Neural progenitor cell (in vitro differentiated cells): ENCODE data around the gene MAN2A1. TPM values are rescaled to one million over a fixed set of nuclear protein-coding genes. Genes with fewer than 3 reads are reported as not detected.
"Not testable (repeated sequence)": the region's sequence is repeated elsewhere in the genome, so short reads cannot be mapped to it uniquely, and the experiment has no call there.

ENCODE experiments used
- DNase-seq: peaks from one replicate; pipeline ENCODE4 v3.0.0-alpha.2; 2016; ENCODE audit warnings: low spot score
- H2AFZ ChIP-seq: fragments of 200-600 bp; sonication (generic); replicated peaks from 2 replicates; pipeline ENCODE4 v1.6.1; 2016; ENCODE audit warnings: antibody characterized with exemption
- H3F3A ChIP-seq: fragments of 200-600 bp; sonication (generic); 2 replicates; pipeline ENCODE4 v1.6.1; 2016; ENCODE audit warnings: antibody characterized with exemption, low read depth
- H3K27ac ChIP-seq: fragments of 200-600 bp; sonication (generic); 2 replicates; pipeline ENCODE4 v1.5.1; 2016; ENCODE audit warnings: mild to moderate bottlenecking
- H3K27me3 ChIP-seq: fragments of 200-600 bp; sonication (generic); 2 replicates; pipeline ENCODE4 v1.6.1; 2016; ENCODE audit warnings: mild to moderate bottlenecking, moderate library complexity
- H3K36me3 ChIP-seq: fragments of 200-600 bp; sonication (generic); 2 replicates; pipeline ENCODE4 v1.5.1; 2016
- H3K4me1 ChIP-seq: fragments of 200-600 bp; sonication (generic); 2 replicates; pipeline ENCODE4 v1.6.1; 2016; ENCODE audit warnings: mixed run types
- H3K4me2 ChIP-seq: fragments of 200-600 bp; sonication (generic); 2 replicates; pipeline ENCODE4 v1.6.1; 2016
- H3K4me3 ChIP-seq: fragments of 200-600 bp; sonication (generic); 2 replicates; pipeline ENCODE4 v1.5.1; 2016
- H3K79me2 ChIP-seq: fragments of 200-600 bp; sonication (generic); 2 replicates; pipeline ENCODE4 v1.6.1; 2016; ENCODE audit warnings: low read depth
- H3K9ac ChIP-seq: fragments of 200-600 bp; sonication (generic); 2 replicates; pipeline ENCODE4 v1.6.1; 2016
- H3K9me3 ChIP-seq: fragments of 200-600 bp; sonication (generic); 2 replicates; pipeline ENCODE4 v1.5.1; 2016; ENCODE audit warnings: low read depth
- H4K20me1 ChIP-seq: fragments of 200-600 bp; sonication (generic); 2 replicates; pipeline ENCODE4 v1.6.1; 2016; ENCODE audit warnings: low read depth
- H3K27ac Mint-ChIP-seq: 3 replicates; pipeline ENCODE4 v1.8.0; 2021; ENCODE audit warnings: mixed read lengths
- H3K27me3 Mint-ChIP-seq: 2 replicates; pipeline ENCODE4 v1.8.0; 2022; ENCODE audit warnings: low read depth, mild to moderate bottlenecking, inconsistent platforms, moderate library complexity, mixed read lengths; ENCODE audit not compliant: insufficient read depth
- H3K36me3 Mint-ChIP-seq: 3 replicates; pipeline ENCODE4 v1.8.0; 2021; ENCODE audit warnings: mixed read lengths
- H3K4me1 Mint-ChIP-seq: 3 replicates; pipeline ENCODE4 v1.8.0; 2021; ENCODE audit warnings: mixed read lengths
- H3K4me3 Mint-ChIP-seq: 3 replicates; pipeline ENCODE4 v1.8.0; 2021; ENCODE audit warnings: mild to moderate bottlenecking, moderate library complexity, mixed read lengths
- H3K9me3 Mint-ChIP-seq: 3 replicates; pipeline ENCODE4 v1.8.0; 2020; ENCODE audit warnings: mixed read lengths
- EZH2 ChIP-seq: fragments of 200-600 bp; sonication (generic); IDR thresholded peaks from 2 replicates; pipeline ENCODE4 v1.6.1; 2017; ENCODE audit warnings: antibody characterized with exemption, mild to moderate bottlenecking, moderate library complexity
- EZH2phosphoT487 ChIP-seq: fragments of 200-600 bp; sonication (generic); IDR thresholded peaks from 2 replicates; pipeline ENCODE4 v1.6.1; 2017; ENCODE audit warnings: antibody characterized with exemption
- total RNA-seq: library from RNA; depleted of rRNA; stranded (reverse); fragments of >200 nt; gene quantifications from 2 replicates; pipeline ENCODE4 v1.2.3, GENCODE V29; 2015; ENCODE audit warnings: low replicate concordance
- TF ChIP-seq, protein P1 (sequence below): fragments of 200-600 bp; sonication (generic); IDR thresholded peaks from 2 replicates; pipeline ENCODE4 v1.5.1; 2017; ENCODE audit warnings: antibody characterized with exemption, mild to moderate bottlenecking

The MAN2A1 gene
- total RNA-seq, 1 donor from 2014 or later = 130 TPM

DNA sequence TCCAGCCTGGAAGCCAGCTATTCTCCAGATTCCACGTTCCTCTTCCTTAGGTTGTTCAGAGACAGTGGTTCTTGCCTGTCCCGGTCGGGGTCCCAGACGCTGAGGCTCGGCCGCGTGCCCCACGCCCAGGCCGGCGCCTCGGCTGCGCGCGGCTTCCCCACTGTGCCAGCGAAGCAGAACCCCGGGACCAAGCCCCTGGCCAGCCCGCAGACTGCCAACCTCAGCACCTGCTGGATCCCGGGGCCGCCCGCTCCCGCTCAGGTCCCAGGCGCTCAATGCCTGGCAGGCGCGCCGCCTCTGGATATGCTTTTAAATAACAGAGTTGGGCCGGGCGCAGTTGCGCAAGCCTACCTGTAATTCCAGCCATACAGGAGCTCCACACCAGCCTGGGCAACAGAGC lies 195.5 kb downstream of the MAN2A1 start:
- H3K4me2 ChIP-seq = no peak overlapping the region
- H3K4me3 ChIP-seq = no peak overlapping the region
- no peaks in the 10 kb centered on the region for H3F3A ChIP-seq
- H4K20me1 ChIP-seq = no peaks in the 10 kb centered on the region
- Mint-ChIP-seq H3K4me3 (no peak overlapping the region), H3K9me3 (peaks cover 2% of the 10 kb centered on the region), H3K36me3 (no peaks in the 10 kb centered on the region), H3K4me1 (peaks cover 18% of the 10 kb centered on the region), H3K27ac (no peak overlapping the region), H3K27me3 (peaks cover 3% of the 10 kb centered on the region)
- DNase-seq = no peak
- H3K36me3 ChIP-seq = no peaks in the 10 kb centered on the region
- no peaks in the 10 kb centered on the region for H3K27me3 ChIP-seq
- no peak overlapping the region for H3K27ac ChIP-seq
- no peak overlapping the region for H3K9ac ChIP-seq
- TF ChIP-seq, protein P1, sequence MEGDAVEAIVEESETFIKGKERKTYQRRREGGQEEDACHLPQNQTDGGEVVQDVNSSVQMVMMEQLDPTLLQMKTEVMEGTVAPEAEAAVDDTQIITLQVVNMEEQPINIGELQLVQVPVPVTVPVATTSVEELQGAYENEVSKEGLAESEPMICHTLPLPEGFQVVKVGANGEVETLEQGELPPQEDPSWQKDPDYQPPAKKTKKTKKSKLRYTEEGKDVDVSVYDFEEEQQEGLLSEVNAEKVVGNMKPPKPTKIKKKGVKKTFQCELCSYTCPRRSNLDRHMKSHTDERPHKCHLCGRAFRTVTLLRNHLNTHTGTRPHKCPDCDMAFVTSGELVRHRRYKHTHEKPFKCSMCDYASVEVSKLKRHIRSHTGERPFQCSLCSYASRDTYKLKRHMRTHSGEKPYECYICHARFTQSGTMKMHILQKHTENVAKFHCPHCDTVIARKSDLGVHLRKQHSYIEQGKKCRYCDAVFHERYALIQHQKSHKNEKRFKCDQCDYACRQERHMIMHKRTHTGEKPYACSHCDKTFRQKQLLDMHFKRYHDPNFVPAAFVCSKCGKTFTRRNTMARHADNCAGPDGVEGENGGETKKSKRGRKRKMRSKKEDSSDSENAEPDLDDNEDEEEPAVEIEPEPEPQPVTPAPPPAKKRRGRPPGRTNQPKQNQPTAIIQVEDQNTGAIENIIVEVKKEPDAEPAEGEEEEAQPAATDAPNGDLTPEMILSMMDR = no peak
- TF ChIP-seq EZH2 = no peak
- TF ChIP-seq EZH2phosphoT487 = no peak
- H2AFZ ChIP-seq = no peak overlapping the region
- H3K4me1 ChIP-seq = peaks cover 12% of the 10 kb centered on the region
- H3K9me3 ChIP-seq = no peaks in the 10 kb centered on the region
- H3K79me2 ChIP-seq = no peaks in the 10 kb centered on the region

DNA sequence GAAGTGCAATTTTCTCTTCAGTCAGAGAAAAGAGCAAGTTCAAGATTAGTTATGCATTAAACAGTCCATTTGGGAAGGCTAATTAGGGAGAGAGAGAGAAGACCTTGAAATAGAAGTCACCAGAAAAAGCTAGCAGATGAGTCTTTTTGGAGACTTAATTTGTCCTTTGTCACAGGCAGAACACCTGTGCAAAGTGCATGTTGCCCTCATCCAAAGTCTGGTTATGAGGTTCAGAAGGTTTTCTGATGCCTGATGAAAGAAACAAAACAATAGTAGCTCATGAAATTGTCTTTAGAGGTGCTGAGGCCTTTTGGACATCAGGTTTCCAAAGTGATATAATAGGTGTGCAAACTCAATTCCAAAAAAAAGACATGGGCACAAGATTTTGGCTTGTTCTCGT lies 199.3 kb downstream of the MAN2A1 start:
- H3K4me2 ChIP-seq = no peak overlapping the region
- H4K20me1 ChIP-seq = no peaks in the 10 kb centered on the region
- TF ChIP-seq EZH2phosphoT487 = no peak
- H3K36me3 ChIP-seq = no peaks in the 10 kb centered on the region
- DNase-seq = no peak
- H3K4me1 Mint-ChIP-seq = peaks cover 9% of the 10 kb centered on the region
- no peak overlapping the region for H3K9ac ChIP-seq
- H3K4me3 Mint-ChIP-seq = no peak overlapping the region
- no peaks in the 10 kb centered on the region for H3F3A ChIP-seq
- peaks cover 8% of the 10 kb centered on the region for H3K9me3 Mint-ChIP-seq
- H3K27ac Mint-ChIP-seq = no peak overlapping the region
- H3K27me3 ChIP-seq = no peaks in the 10 kb centered on the region
- peaks cover 3% of the 10 kb centered on the region for H3K27me3 Mint-ChIP-seq
- H2AFZ ChIP-seq = no peak overlapping the region
- H3K27ac ChIP-seq = no peak overlapping the region
- peaks cover 12% of the 10 kb centered on the region for H3K4me1 ChIP-seq
- no peak overlapping the region for H3K4me3 ChIP-seq
- H3K79me2 ChIP-seq = no peaks in the 10 kb centered on the region
- H3K9me3 ChIP-seq = no peaks in the 10 kb centered on the region
- H3K36me3 Mint-ChIP-seq = peaks cover 2% of the 10 kb centered on the region

GRCh38 chr5:109893271-109893670 lies 203.5 kb downstream of the MAN2A1 start:
- H3K27me3 Mint-ChIP-seq = not testable (repeated sequence)

GRCh38 chr5:109898269-109899162 lies 208.8 kb downstream of the MAN2A1 start:
- Histone ChIP-seq H3K4me2 (no peak overlapping the region), H3K79me2 (no peaks in the 10 kb centered on the region), H3K9me3 (no peaks in the 10 kb centered on the region), H3K4me3 (no peak overlapping the region), H4K20me1 (no peaks in the 10 kb centered on the region), H2AFZ (no peak overlapping the region), H3K27ac (no peak overlapping the region), H3K9ac (no peak overlapping the region), H3K27me3 (no peaks in the 10 kb centered on the region), H3F3A (no peaks in the 10 kb centered on the region), H3K36me3 (no peaks in the 10 kb centered on the region), H3K4me1 (no peaks in the 10 kb centered on the region)
- TF ChIP-seq, protein P1 = no peak
- no peak for TF ChIP-seq EZH2
- TF ChIP-seq EZH2phosphoT487 = no peak
- Mint-ChIP-seq H3K27me3 (peaks cover 6% of the 10 kb centered on the region), H3K4me3 (no peak overlapping the region), H3K4me1 (peaks cover 13% of the 10 kb centered on the region), H3K9me3 (peaks cover 4% of the 10 kb centered on the region), H3K27ac (no peak overlapping the region), H3K36me3 (no peaks in the 10 kb centered on the region)
- no peak for DNase-seq

More at GRCh38 chr5:109893271-109893670, 203.5 kb downstream of the MAN2A1 start:
- H3K4me1 Mint-ChIP-seq, H4K20me1 ChIP-seq, DNase-seq, H3K4me1 ChIP-seq, H3F3A ChIP-seq, H3K4me2 ChIP-seq, H3K36me3 Mint-ChIP-seq, H3K4me3 ChIP-seq, H3K9me3 ChIP-seq, H3K27ac Mint-ChIP-seq, H3K27ac ChIP-seq, H3K4me3 Mint-ChIP-seq, H3K9me3 Mint-ChIP-seq, H2AFZ ChIP-seq, H3K36me3 ChIP-seq, H3K79me2 ChIP-seq, H3K9ac ChIP-seq, H3K27me3 ChIP-seq: not testable (repeated sequence)
